Measurements from ENCODE around the gene PITPNC1. TPM values are rescaled to one million over a fixed set of nuclear protein-coding genes. Genes with fewer than 3 reads are reported as not detected.

The PITPNC1 gene
- total and polyA plus RNA-seq, 11 donors: 7.0 to 20.8 (median 11.3) TPM

- no peak overlapping the region for H3K4me3 ChIP-seq
- intact Hi-C loops (cut with DNase I): loop anchor here in 7 of 10 donors (10.0 kb wide), 3 partner anchors 125 to 345 kb away; partner anchors contain the start of genes HELZ (in 1 of the 7) and NOL11 (in 1 of the 7)
- TF ChIP-seq CTCF (IDR thresholded peaks at IDR 0.05) (no peak), POLR2A (IDR thresholded peaks at IDR 0.05) (no peak)
Observed at GRCh38 chr17:67369676-67370075, 7.4 kb upstream of the PITPNC1 start.

GRCh38 chr17:67372751-67373150 is 4.3 kb upstream of the PITPNC1 start:
- Histone ChIP-seq H3K27ac (no peak overlapping the region), H3K4me1 (peaks cover 0 to 27% (median 16%) of the 10 kb centered on the region in 12 donors), H3K36me3 (no peaks in the 10 kb centered on the region), H3K9me3 (no peaks in the 10 kb centered on the region), H3K27me3 (no peaks in the 10 kb centered on the region), H3K4me3 (no peak overlapping the region)
- intact Hi-C loops (cut with DNase I): loop anchor here in 6 of 10 donors (10.0 kb wide), 1 partner anchor 232 kb away; no protein-coding TSS in a partner anchor
- no peak for TF ChIP-seq CTCF (IDR thresholded peaks at IDR 0.05)
- TF ChIP-seq POLR2A (IDR thresholded peaks at IDR 0.05): no peak
- WGBS, 4 donors: 90 to 95% (median 94%) methylated on average over 1 of the region's 1 CpG
- no peak for DNase-seq
- ATAC-seq: no peak

More at GRCh38 chr17:67369676-67370075, 7.4 kb upstream of the PITPNC1 start:
- H3K27me3 ChIP-seq: no peaks in the 10 kb centered on the region
- DNase-seq (no peak), ATAC-seq (no peak)
- no peaks in the 10 kb centered on the region for H3K9me3 ChIP-seq
- H3K4me1 ChIP-seq: peaks cover 2 to 20% (median 12%) of the 10 kb centered on the region in 12 donors
- H3K27ac ChIP-seq: no peak overlapping the region
- H3K36me3 ChIP-seq: peaks cover 0 to 3% (median 0%) of the 10 kb centered on the region in 9 donors

DNA sequence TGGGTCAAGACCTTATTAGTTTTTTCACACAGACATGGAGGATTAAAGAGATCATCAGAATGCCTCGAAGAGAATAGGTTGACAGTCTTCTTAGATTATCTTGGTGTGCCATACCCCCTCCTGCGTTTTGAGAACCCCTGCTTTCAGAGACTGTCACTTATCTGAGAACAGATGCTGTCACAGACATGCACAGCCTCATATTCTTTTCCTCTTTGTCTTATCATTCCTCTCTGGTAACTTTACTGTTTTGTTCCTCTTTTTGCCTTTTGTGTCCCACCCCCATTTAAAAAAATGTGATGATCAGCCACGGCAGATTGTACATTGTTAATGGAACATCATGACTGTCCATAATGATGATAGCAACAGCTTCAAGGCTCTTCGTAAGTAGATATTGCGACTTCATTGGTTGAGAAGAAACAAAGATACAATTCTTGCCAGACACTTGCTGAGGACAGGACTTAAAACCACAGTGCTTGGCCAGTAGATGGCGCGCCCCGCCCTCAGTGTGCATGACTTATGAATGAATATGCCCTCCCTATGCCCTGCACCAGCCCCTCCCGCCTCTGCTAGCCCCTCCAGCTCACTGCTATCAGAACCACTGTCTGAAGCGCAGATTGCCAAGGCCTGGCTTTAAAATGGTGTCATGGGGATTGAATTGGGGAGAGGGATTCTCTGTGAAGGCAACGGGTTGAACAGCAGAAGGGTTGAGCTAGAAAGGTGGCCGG is 2.6 kb upstream of the PITPNC1 start:
- ATAC-seq (peak; percentile 40 to 75 (median 62)), DNase-seq (peak; percentile 84 to 94 (median 89))
- Histone ChIP-seq H3K27ac (no peak overlapping the region), H3K4me3 (peak overlapping the region in 1 of 12 donors; percentile 17), H3K9me3 (no peaks in the 10 kb centered on the region), H3K36me3 (no peaks in the 10 kb centered on the region), H3K27me3 (no peaks in the 10 kb centered on the region), H3K4me1 (peaks cover 0 to 37% (median 16%) of the 10 kb centered on the region in 12 donors)
- TF ChIP-seq CTCF (IDR thresholded peaks at IDR 0.05): peak; percentile 77 to 92 (median 86)
- no peak for TF ChIP-seq POLR2A (IDR thresholded peaks at IDR 0.05)
- WGBS, 4 donors: 12 to 17% (median 14%) methylated on average over 12 of the region's 12 CpGs
- intact Hi-C loops (cut with DNase I): loop anchor here (1.0 to 10.0 kb wide), 12 partner anchors 103 to 317 kb away; no protein-coding TSS in a partner anchor

GRCh38 chr17:67375054-67375427 is 2.0 kb upstream of the PITPNC1 start:
- no peak for ATAC-seq
- no peaks in the 10 kb centered on the region for H3K36me3 ChIP-seq
- DNase-seq: no peak
- intact Hi-C loops (cut with DNase I): loop anchor here (1.0 to 10.0 kb wide), 10 partner anchors 102 to 314 kb away; no protein-coding TSS in a partner anchor
- no peaks in the 10 kb centered on the region for H3K27me3 ChIP-seq
- H3K4me3 ChIP-seq: no peak overlapping the region
- peak overlapping the region in 4 of 12 donors; percentile 12 to 64 (median 50) for H3K27ac ChIP-seq
- 72 to 77% (median 74%) methylated on average over 5 of the region's 5 CpGs for WGBS, 4 donors
- TF ChIP-seq CTCF (IDR thresholded peaks at IDR 0.05): no peak
- TF ChIP-seq POLR2A (IDR thresholded peaks at IDR 0.05): no peak
- no peaks in the 10 kb centered on the region for H3K9me3 ChIP-seq
- H3K4me1 ChIP-seq: peaks cover 0 to 42% (median 16%) of the 10 kb centered on the region in 12 donors
